GM20000 (cell line): ENCODE measurements around the gene TMEM106C.

Source experiments
- DNase-seq: peaks from one replicate; pipeline ENCODE4 v3.0.0; 2012; ENCODE audit warnings: low spot score
- CTCF ChIP-seq: IDR thresholded peaks from 2 replicates; pipeline ENCODE4 v1.5.1; 2012; ENCODE audit warnings: mild to moderate bottlenecking, control low read depth; ENCODE audit errors: extremely low read depth, missing control alignments

TMEM106C gene, protein sequence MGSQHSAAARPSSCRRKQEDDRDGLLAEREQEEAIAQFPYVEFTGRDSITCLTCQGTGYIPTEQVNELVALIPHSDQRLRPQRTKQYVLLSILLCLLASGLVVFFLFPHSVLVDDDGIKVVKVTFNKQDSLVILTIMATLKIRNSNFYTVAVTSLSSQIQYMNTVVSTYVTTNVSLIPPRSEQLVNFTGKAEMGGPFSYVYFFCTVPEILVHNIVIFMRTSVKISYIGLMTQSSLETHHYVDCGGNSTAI

DNA sequence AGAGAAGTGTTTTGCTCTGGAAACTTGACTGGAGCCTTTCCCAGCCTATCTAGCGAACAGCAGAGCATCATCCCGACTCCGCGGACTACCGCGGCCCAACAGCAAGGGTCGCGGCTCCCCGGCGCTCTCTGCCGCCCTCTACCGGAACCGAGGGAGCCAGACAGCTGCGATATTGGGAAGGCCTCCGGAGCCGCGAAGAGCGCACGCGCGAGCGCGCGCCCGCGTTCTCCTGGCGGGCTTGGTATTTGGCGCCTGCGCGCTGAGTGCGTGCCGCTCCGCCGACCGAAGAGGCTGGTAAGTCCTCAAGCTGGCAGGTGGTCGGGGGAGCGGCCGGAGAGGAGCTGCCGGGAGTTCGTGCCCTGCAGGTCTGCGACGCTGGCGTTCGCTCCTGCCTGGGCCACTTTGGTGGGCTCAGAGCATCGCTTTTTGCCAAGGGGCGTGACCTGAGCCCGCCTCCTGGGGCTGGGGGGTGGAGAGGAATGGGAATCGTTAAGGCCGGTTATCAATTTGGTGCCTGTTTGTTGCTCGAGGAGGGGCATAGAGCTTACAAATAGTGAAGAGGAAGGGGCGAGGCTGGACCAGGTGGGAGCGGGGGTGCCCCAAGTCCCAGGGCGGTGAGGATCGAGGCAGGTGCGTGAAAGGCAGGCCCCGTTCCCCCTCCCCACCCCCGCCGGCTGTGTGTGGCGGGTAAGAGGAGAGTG is at the start of gene TMEM106C:
Gene TMEM106C, plus strand, starts transcription at position 257 of the 701 bp plus-strand sequence. CDS start 641 bp downstream, outside the sequence.
- TF ChIP-seq CTCF, result peak; percentile 98
- peak; percentile 99 for DNase-seq

DNA sequence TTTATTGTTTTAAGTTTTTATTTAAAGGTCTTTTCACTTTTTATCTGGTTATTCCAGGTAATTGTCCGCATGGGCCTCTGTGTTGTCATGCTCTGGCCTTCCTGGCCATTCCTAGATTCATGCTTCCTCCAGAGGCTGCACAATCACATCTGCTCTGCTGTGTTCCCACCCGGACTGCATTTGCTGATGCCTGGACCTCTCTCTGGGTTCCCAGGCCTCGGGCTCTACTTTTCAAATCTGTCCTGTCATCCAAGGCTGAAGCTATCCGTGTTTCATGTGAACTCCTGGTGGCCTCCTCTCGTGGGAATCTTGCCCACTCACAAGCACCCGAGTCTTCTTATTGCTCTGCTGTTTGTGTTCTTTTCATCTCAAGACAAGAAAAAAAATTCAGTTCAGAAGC is 42.5 kb upstream of the TMEM106C start:
- TF ChIP-seq CTCF, result no peak
- DNase-seq, result no peak

DNA sequence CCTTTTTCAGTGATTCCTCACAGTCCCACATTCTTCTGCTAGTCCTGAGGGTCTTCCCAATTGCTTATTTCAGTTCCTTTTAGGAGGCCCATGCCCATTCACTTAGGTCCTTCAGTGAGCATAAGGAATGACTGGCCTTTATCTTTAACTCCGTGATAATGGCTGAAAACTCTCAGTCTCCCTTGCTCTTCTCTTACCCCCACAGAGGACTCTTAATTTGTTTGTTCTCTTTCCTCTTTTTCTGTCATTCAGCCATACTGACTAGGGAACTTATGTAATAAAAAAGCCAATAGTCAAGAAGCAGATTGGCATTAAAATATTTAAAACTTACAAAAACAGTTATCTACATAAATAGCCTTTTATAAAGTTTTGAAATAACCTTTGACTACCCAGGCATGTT is 41.5 kb upstream of the TMEM106C start:
- no peak for DNase-seq
- no peak for TF ChIP-seq CTCF

GRCh38 chr12:47927346-47927745 is 36.0 kb upstream of the TMEM106C start:
- no peak for TF ChIP-seq CTCF
- no peak for DNase-seq

DNA sequence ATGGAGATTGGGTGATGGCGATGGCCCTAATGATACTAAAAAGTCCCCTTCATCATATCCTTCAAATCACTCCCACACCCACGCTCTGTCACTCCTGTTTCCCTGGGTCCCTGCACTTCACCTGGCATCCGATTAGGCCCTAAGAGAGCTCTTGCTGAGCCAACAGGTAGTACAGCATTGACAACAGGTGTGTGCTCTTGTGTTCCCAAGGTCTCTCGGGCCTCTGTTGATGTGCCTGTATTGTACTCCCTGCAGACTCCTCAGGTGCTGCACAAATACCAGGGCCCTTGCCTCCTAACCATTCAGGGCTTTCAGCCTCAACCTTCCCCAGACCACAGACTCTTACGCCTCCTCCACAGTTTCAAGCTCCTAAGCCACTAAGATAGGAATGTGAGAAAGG is 32.8 kb upstream of the TMEM106C start:
- no peak for TF ChIP-seq CTCF
- no peak for DNase-seq

- no peak for TF ChIP-seq CTCF
- no peak for DNase-seq
Measured at GRCh38 chr12:47931187-47931586, 32.2 kb upstream of the TMEM106C start.

DNA sequence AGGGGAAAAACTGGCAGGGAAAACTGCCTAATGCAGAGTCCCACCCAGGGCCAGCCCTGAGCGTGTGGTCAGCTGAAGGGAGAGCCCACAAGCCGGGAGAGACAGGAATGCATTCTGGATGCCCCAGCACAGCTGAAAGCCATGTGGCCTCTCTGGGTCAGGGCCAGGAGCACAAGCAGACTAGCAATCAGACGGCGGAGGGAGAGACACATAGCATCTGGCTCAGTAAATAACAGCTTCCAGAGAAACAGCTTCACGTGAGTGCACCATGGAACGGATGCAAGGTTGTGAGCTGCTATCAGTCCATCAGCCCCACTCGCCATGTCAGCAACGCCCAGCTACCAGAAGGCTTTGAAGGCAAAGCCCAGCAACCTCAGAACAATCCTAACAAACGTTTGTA is 28.2 kb upstream of the TMEM106C start:
- no peak for TF ChIP-seq CTCF
- DNase-seq, result no peak
